ENCODE data around the gene TMEM245. TPM values are rescaled to one million over a fixed set of nuclear protein-coding genes. Genes with fewer than 3 reads are reported as not detected.

TMEM245 gene
- total and polyA plus RNA-seq, 2 donors (not counting 1 experiment from before 2014, with no cell fraction given): 48.2 to 48.8 TPM

DNA sequence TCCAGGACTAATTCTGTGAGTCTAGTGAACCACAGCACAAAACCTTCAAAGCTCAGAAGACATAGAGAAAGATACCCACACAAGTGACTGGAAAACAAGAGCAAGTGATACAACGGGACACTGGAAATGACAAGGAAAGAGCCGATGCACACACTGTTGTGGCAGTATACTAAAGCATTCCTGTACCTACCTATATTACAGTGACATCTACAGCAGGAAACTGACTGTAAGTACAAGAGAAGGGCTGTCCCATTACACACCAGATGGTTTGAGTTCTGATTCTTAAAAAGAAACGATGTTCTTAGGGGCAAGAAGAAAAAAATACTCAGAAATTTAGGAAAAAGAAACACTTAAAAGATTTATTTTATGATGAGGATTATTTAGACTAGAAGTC lies 18.5 kb downstream of the TMEM245 start:
- H4K20me1 ChIP-seq (ENCODE audit: control insufficient read depth, extremely low read depth, insufficient read depth, low read length): no peaks in the 10 kb centered on the region
- H2AFZ ChIP-seq (ENCODE audit: low read length): no peak overlapping the region
- no peaks in the 10 kb centered on the region for H3K9me3 ChIP-seq (ENCODE audit: control insufficient read depth, insufficient read depth, low read depth, low read length)
- H3K4me2 ChIP-seq (ENCODE audit: extremely low read depth, insufficient read depth, low read length): no peak overlapping the region
- H3K27ac ChIP-seq (ENCODE audit: insufficient read depth, low read length): no peak overlapping the region
- no peak overlapping the region for H3K9ac ChIP-seq (ENCODE audit: insufficient read depth, low read length)
- no peaks in the 10 kb centered on the region for H3K27me3 ChIP-seq (ENCODE audit: control insufficient read depth, insufficient read depth, low read length)
- peaks cover 74% of the 10 kb centered on the region for H3K79me2 ChIP-seq (ENCODE audit: control insufficient read depth, insufficient read depth, low read length)
- no peak overlapping the region for H3K4me3 ChIP-seq (replicated peaks in 1 of 4; ENCODE audit: control extremely low read depth in 1 of 4, insufficient read depth in 1 of 4, low read depth in 3 of 4, low read length in 4 of 4)
- TF ChIP-seq EZH2 (IDR thresholded peaks at IDR 0.05; ENCODE audit: low read length, missing control alignments): no peak
- TF ChIP-seq, protein P1, sequence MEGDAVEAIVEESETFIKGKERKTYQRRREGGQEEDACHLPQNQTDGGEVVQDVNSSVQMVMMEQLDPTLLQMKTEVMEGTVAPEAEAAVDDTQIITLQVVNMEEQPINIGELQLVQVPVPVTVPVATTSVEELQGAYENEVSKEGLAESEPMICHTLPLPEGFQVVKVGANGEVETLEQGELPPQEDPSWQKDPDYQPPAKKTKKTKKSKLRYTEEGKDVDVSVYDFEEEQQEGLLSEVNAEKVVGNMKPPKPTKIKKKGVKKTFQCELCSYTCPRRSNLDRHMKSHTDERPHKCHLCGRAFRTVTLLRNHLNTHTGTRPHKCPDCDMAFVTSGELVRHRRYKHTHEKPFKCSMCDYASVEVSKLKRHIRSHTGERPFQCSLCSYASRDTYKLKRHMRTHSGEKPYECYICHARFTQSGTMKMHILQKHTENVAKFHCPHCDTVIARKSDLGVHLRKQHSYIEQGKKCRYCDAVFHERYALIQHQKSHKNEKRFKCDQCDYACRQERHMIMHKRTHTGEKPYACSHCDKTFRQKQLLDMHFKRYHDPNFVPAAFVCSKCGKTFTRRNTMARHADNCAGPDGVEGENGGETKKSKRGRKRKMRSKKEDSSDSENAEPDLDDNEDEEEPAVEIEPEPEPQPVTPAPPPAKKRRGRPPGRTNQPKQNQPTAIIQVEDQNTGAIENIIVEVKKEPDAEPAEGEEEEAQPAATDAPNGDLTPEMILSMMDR (conservative IDR thresholded peaks at IDR 0.05 in 1 of 2, IDR thresholded peaks at IDR 0.05 in 1 of 2; ENCODE audit: low read depth in 1 of 2, low read length in 2 of 2): no peak
- peaks cover 10% of the 10 kb centered on the region for H3K4me1 ChIP-seq (ENCODE audit: control insufficient read depth, extremely low read depth, insufficient read depth, low read length)
- DNase-seq (ENCODE audit: low read depth in 2 of 2): no peak
- H3K36me3 ChIP-seq (ENCODE audit: control insufficient read depth, insufficient read depth, low read length): no peaks in the 10 kb centered on the region

DNA sequence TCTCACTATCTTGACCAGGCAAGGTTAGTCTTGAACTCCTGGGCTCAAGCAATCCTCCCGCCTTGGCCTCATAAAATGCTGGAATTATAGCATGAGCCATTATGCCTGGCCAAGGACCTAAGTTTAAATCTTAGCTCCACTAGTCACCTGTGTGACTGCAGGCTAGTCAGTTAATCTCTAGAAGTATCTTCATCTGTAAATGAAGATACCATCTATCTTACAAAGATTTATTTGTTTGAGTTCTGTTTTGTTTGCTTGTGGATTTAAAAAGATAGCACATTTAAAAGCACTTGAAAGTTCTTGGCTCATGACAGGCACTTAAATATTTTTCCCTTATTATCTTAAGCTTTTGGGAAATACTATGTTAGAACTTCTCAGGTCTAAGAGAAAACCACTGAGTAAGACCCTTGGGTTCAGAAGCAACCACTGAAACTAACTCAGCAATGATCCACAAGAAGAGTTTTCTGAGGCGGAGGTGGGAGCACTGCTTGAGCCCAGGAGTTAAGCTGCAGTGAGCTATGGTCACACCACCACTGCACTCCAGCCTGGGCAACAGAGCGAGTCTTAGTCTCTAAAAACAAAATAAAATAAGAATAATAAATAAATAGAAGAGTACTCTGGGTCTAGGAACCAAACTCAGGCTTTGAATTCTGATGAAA lies 19.1 kb downstream of the TMEM245 start:
- no peak overlapping the region for H3K4me3 ChIP-seq (replicated peaks in 1 of 4; ENCODE audit: control extremely low read depth in 1 of 4, insufficient read depth in 1 of 4, low read depth in 3 of 4, low read length in 4 of 4)
- no peaks in the 10 kb centered on the region for H3K27me3 ChIP-seq (ENCODE audit: control insufficient read depth, insufficient read depth, low read length)
- no peaks in the 10 kb centered on the region for H4K20me1 ChIP-seq (ENCODE audit: control insufficient read depth, extremely low read depth, insufficient read depth, low read length)
- no peak overlapping the region for H3K27ac ChIP-seq (ENCODE audit: insufficient read depth, low read length)
- H2AFZ ChIP-seq (ENCODE audit: low read length): no peak overlapping the region
- no peak for TF ChIP-seq EZH2 (IDR thresholded peaks at IDR 0.05; ENCODE audit: low read length, missing control alignments)
- TF ChIP-seq, protein P1 (conservative IDR thresholded peaks at IDR 0.05 in 1 of 2, IDR thresholded peaks at IDR 0.05 in 1 of 2; ENCODE audit: low read depth in 1 of 2, low read length in 2 of 2): no peak
- H3K36me3 ChIP-seq (ENCODE audit: control insufficient read depth, insufficient read depth, low read length): no peaks in the 10 kb centered on the region
- peaks cover 10% of the 10 kb centered on the region for H3K4me1 ChIP-seq (ENCODE audit: control insufficient read depth, extremely low read depth, insufficient read depth, low read length)
- no peaks in the 10 kb centered on the region for H3K9me3 ChIP-seq (ENCODE audit: control insufficient read depth, insufficient read depth, low read depth, low read length)
- H3K9ac ChIP-seq (ENCODE audit: insufficient read depth, low read length): no peak overlapping the region
- peaks cover 73% of the 10 kb centered on the region for H3K79me2 ChIP-seq (ENCODE audit: control insufficient read depth, insufficient read depth, low read length)
- H3K4me2 ChIP-seq (ENCODE audit: extremely low read depth, insufficient read depth, low read length): no peak overlapping the region
- no peak for DNase-seq (ENCODE audit: low read depth in 2 of 2)

DNA sequence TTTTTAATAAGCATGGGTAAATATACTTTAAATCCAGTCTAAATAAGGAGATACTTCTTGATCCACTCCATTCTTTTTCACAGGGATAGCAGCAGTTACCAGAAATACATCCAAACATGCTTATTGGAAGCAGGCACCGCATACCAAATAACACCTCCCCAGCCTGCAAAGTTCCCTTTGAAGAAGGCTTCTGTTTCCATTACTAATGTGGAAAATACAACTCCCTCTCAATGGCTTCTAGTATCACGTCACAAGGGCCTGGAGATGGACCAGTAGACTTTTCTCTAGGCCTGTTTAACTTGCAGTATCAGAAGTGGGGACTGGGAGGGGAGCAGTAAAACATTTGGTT lies 20.8 kb downstream of the TMEM245 start:
- Histone ChIP-seq H3K4me1 (ENCODE audit: control insufficient read depth, extremely low read depth, insufficient read depth, low read length) (peaks cover 10% of the 10 kb centered on the region), H4K20me1 (ENCODE audit: control insufficient read depth, extremely low read depth, insufficient read depth, low read length) (no peaks in the 10 kb centered on the region), H3K79me2 (ENCODE audit: control insufficient read depth, insufficient read depth, low read length) (peaks cover 75% of the 10 kb centered on the region), H3K27me3 (ENCODE audit: control insufficient read depth, insufficient read depth, low read length) (no peaks in the 10 kb centered on the region), H3K9ac (ENCODE audit: insufficient read depth, low read length) (no peak overlapping the region), H3K9me3 (ENCODE audit: control insufficient read depth, insufficient read depth, low read depth, low read length) (no peaks in the 10 kb centered on the region), H3K4me2 (ENCODE audit: extremely low read depth, insufficient read depth, low read length) (peak overlapping the region; percentile 36), H3K27ac (ENCODE audit: insufficient read depth, low read length) (peak overlapping the region; percentile 37), H3K36me3 (ENCODE audit: control insufficient read depth, insufficient read depth, low read length) (peaks cover 3% of the 10 kb centered on the region), H3K4me3 (replicated peaks in 1 of 4; ENCODE audit: control extremely low read depth in 1 of 4, insufficient read depth in 1 of 4, low read depth in 3 of 4, low read length in 4 of 4) (no peak overlapping the region), H2AFZ (ENCODE audit: low read length) (no peak overlapping the region)
- TF ChIP-seq, protein P1 (conservative IDR thresholded peaks at IDR 0.05 in 1 of 2, IDR thresholded peaks at IDR 0.05 in 1 of 2; ENCODE audit: low read depth in 1 of 2, low read length in 2 of 2): no peak
- TF ChIP-seq EZH2 (IDR thresholded peaks at IDR 0.05; ENCODE audit: low read length, missing control alignments): no peak
- DNase-seq (ENCODE audit: low read depth in 2 of 2): peak in 1 of 2 donors; percentile 63
